Keratinocyte (primary cell): ENCODE measurements around the gene KLHL29. TPM values are rescaled to one million over a fixed set of nuclear protein-coding genes. Genes with fewer than 3 reads are reported as not detected.

Source experiments
- DNase-seq: peaks from one replicate; pipeline ENCODE4 v3.0.0-alpha.2; 2011; ENCODE audit warnings: low read depth, missing footprints, low spot score
- FAIRE-seq: peaks from 2 replicates; lab custom pipeline; 2011; peaks lifted over from hg19 to GRCh38; lab: Jason Lieb, UNC
- H2AFZ ChIP-seq: 2 replicates; pipeline ENCODE4 v1.6.0; 2012; ENCODE audit warnings: low read length, control low read depth, inconsistent platforms; ENCODE audit not compliant: control insufficient read depth
- H3K27ac ChIP-seq: 2 replicates; pipeline ENCODE4 v1.5.1; 2011; ENCODE audit warnings: low read length; ENCODE audit not compliant: control insufficient read depth, insufficient read depth
- H3K27me3 ChIP-seq: 3 replicates; pipeline ENCODE4 v1.6.0; 2011; ENCODE audit warnings: low read length; ENCODE audit not compliant: control insufficient read depth, insufficient read depth; ENCODE audit errors: extremely low read depth
- H3K36me3 ChIP-seq, 2 experiments: 2 replicates in 1 of 2; 3 replicates in 1 of 2; pipeline ENCODE4 v1.5.1; 2011; ENCODE audit warnings: low read length in 2 of 2, mild to moderate bottlenecking in 1 of 2; ENCODE audit not compliant: control insufficient read depth in 2 of 2, insufficient read depth in 2 of 2; ENCODE audit errors: extremely low read depth in 1 of 2
- H3K4me1 ChIP-seq: 3 replicates; pipeline ENCODE4 v1.5.1; 2011; ENCODE audit warnings: low read length; ENCODE audit not compliant: control insufficient read depth, insufficient read depth; ENCODE audit errors: extremely low read depth
- H3K4me2 ChIP-seq: 3 replicates; pipeline ENCODE4 v1.6.0; 2011; ENCODE audit warnings: low read depth, low read length; ENCODE audit not compliant: control insufficient read depth, insufficient read depth; ENCODE audit errors: extremely low read depth
- H3K4me3 ChIP-seq, 3 experiments: fragments of 200-600 bp in 1 of 3; sonication (generic) in 1 of 3; 2 replicates in 2 of 3; 3 replicates in 1 of 3; pipeline ENCODE4 v1.5.1; 2011 to 2016; ENCODE audit warnings: low read length in 3 of 3, mild to moderate bottlenecking in 3 of 3, control low read depth in 2 of 3, inconsistent platforms in 1 of 3, low read depth in 1 of 3, mixed read lengths in 1 of 3, mixed run types in 1 of 3, moderate library complexity in 1 of 3; ENCODE audit not compliant: control insufficient read depth in 2 of 3, insufficient read depth in 2 of 3; ENCODE audit errors: extremely low read depth in 1 of 3
- H3K79me2 ChIP-seq: 2 replicates; pipeline ENCODE4 v1.6.0; 2012; ENCODE audit warnings: low read length; ENCODE audit not compliant: control insufficient read depth, insufficient read depth
- H3K9ac ChIP-seq: 3 replicates; pipeline ENCODE4 v1.6.0; 2011; ENCODE audit warnings: low read length; ENCODE audit not compliant: control insufficient read depth, insufficient read depth; ENCODE audit errors: extremely low read depth
- H3K9me1 ChIP-seq: 3 replicates; pipeline ENCODE4 v1.6.0; 2011; ENCODE audit warnings: low read length; ENCODE audit not compliant: control insufficient read depth, insufficient read depth; ENCODE audit errors: extremely low read depth
- H3K9me3 ChIP-seq: 2 replicates; pipeline ENCODE4 v1.5.1; 2012; ENCODE audit warnings: low read depth, low read length; ENCODE audit not compliant: control insufficient read depth
- H4K20me1 ChIP-seq: 3 replicates; pipeline ENCODE4 v1.6.0; 2011; ENCODE audit warnings: low read length; ENCODE audit not compliant: control insufficient read depth, insufficient read depth; ENCODE audit errors: extremely low read depth
- CTCF ChIP-seq, 3 experiments: IDR thresholded peaks in 1 of 3; conservative IDR thresholded peaks in 1 of 3; optimal IDR thresholded peaks in 1 of 3; 2 replicates in 2 of 3; 3 replicates in 1 of 3; pipeline versions ENCODE3 to v1.5.1; 2011; ENCODE audit warnings: low read length in 3 of 3, mild to moderate bottlenecking in 3 of 3, moderate library complexity in 2 of 3, control low read depth in 1 of 3, inconsistent platforms in 1 of 3; ENCODE audit not compliant: insufficient read depth in 2 of 3; ENCODE audit errors: extremely low read depth in 1 of 3
- EZH2 ChIP-seq: IDR thresholded peaks from one replicate; pipeline ENCODE4 v1.6.1; 2012; ENCODE audit warnings: inconsistent platforms, mild to moderate bottlenecking, low read length, moderate library complexity
- dilution Hi-C: fragments of 300-500 bp; cut with MboI; formaldehyde crosslinking; loops from one replicate; pipeline ENCODE4 v1.7.0; 2020; ENCODE audit warnings: low sequenced_read_pairs; ENCODE audit not compliant: extremely low pct_ligation_motif_present
- polyA plus RNA-seq, 5 experiments: library from polyadenylated mRNA; depleted of rRNA in 3 of 5; stranded (reverse) in 3 of 5; stranded (forward) in 1 of 5; unstranded in 1 of 5; fragments of >200 nt; gene quantifications; 1 replicate in 1 of 5; 2 replicates in 3 of 5; 3 replicates in 1 of 5; pipeline versions ENCODE4 v1.2.1 to v1.2.3, GENCODE V29; 2011 to 2012; ENCODE audit warnings: missing spikeins in 2 of 5, low read depth in 1 of 5, low replicate concordance in 1 of 5

The KLHL29 gene
- polyA plus RNA-seq, 1 donor (not counting 4 experiments of a cell fraction or from before 2014, with no cell fraction given), result 4.7 TPM

GRCh38 chr2:23688486-23689130 is 303.6 kb downstream of the KLHL29 start:
- H3K36me3 ChIP-seq, result peaks cover 0 to 14% of the 10 kb centered on the region in 2 experiments
- H3K79me2 ChIP-seq, result no peaks in the 10 kb centered on the region
- TF ChIP-seq CTCF (optimal IDR thresholded peaks at IDR 0.05 in 1 of 3, IDR thresholded peaks at IDR 0.05 in 1 of 3, conservative IDR thresholded peaks at IDR 0.05 in 1 of 3; ENCODE audit: extremely low read depth in 1 of 3, insufficient read depth in 2 of 3, low read length in 3 of 3) (no peak), EZH2 (no peak)
- H3K9ac ChIP-seq, result no peak overlapping the region
- H3K4me1 ChIP-seq, result no peaks in the 10 kb centered on the region
- no peak overlapping the region for H3K27ac ChIP-seq
- no peak overlapping the region for H2AFZ ChIP-seq
- H3K4me3 ChIP-seq, result no peak overlapping the region
- H3K27me3 ChIP-seq, result no peaks in the 10 kb centered on the region
- no peaks in the 10 kb centered on the region for H3K9me1 ChIP-seq
- dilution Hi-C loops, result no loop called here
- no peaks in the 10 kb centered on the region for H3K9me3 ChIP-seq
- FAIRE-seq (no peak), DNase-seq (no peak)
- H4K20me1 ChIP-seq, result no peaks in the 10 kb centered on the region
- H3K4me2 ChIP-seq, result no peak overlapping the region

DNA sequence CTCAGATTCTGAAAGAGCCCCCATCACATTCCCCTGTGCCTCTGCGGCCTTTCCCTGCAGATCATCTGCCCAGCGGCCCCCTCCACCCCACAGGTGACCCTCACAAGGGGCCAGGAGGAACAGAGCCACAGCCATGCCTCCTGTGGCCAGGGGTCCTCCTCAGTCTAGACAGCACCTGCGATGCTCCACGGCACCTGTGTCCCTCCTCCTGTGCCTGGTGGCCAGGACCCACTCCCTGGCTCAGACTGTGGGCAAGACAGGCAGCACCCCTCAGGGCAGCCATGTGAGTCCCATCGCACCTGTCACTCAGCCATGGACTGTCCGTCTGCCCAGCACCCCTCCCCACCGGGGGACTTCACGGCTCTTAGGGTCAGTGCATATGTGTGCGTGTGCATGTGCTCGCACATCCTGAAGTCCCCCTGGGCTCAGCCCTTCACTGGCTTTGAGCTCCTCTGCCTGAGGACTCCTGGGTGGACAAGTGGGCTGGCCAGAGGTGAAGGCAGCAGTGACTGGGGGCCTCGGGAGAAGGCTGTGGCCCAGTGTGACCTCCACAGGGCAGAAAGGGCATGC is 304.2 kb downstream of the KLHL29 start:
- peaks cover 0 to 14% of the 10 kb centered on the region in 2 experiments for H3K36me3 ChIP-seq
- H3K4me2 ChIP-seq, result no peak overlapping the region
- no peaks in the 10 kb centered on the region for H4K20me1 ChIP-seq
- H3K9me3 ChIP-seq, result no peaks in the 10 kb centered on the region
- H3K9ac ChIP-seq, result no peak overlapping the region
- no peak for TF ChIP-seq EZH2
- TF ChIP-seq CTCF (optimal IDR thresholded peaks at IDR 0.05 in 1 of 3, IDR thresholded peaks at IDR 0.05 in 1 of 3, conservative IDR thresholded peaks at IDR 0.05 in 1 of 3; ENCODE audit: extremely low read depth in 1 of 3, insufficient read depth in 2 of 3, low read length in 3 of 3), result no peak
- no peaks in the 10 kb centered on the region for H3K4me1 ChIP-seq
- no peaks in the 10 kb centered on the region for H3K9me1 ChIP-seq
- DNase-seq (no peak), FAIRE-seq (no peak)
- dilution Hi-C loops, result no loop called here
- no peak overlapping the region for H2AFZ ChIP-seq
- H3K27me3 ChIP-seq, result no peaks in the 10 kb centered on the region
- H3K4me3 ChIP-seq, result no peak overlapping the region
- H3K79me2 ChIP-seq, result no peaks in the 10 kb centered on the region
- no peak overlapping the region for H3K27ac ChIP-seq
